Measurements from ENCODE around the gene CFAP73.
"Not testable (repeated sequence)": the region's sequence is repeated elsewhere in the genome, so short reads cannot be mapped to it uniquely, and the experiment has no call there.

Gene CFAP73

GRCh38 chr12:113136128-113136989, 13.2 kb upstream of the CFAP73 start:
- no peak for DNase-seq
- in situ Hi-C loops (cut with HindIII; ENCODE audit: low pct_ligation_motif_present, low sequenced_read_pairs), result no loop called here
- TF ChIP-seq CTCF (IDR thresholded peaks at IDR 0.05; ENCODE audit: low read depth, low read length, missing control alignments), result no peak
- no peaks in the 10 kb centered on the region for H3K36me3 ChIP-seq (replicated peaks)
- peaks cover 2% of the 10 kb centered on the region for H3K27me3 ChIP-seq (replicated peaks)
- no peak overlapping the region for H3K27ac ChIP-seq
- no peak overlapping the region for H3K4me3 ChIP-seq (ENCODE audit: low read depth, low read length)

- H3K27me3 ChIP-seq (replicated peaks), result peaks cover 2% of the 10 kb centered on the region
- TF ChIP-seq CTCF (IDR thresholded peaks at IDR 0.05; ENCODE audit: low read depth, low read length, missing control alignments), result no peak
- no peak for DNase-seq
- H3K4me3 ChIP-seq (ENCODE audit: low read depth, low read length), result no peak overlapping the region
- in situ Hi-C loops (cut with HindIII; ENCODE audit: low pct_ligation_motif_present, low sequenced_read_pairs), result no loop called here
- no peaks in the 10 kb centered on the region for H3K36me3 ChIP-seq (replicated peaks)
- H3K27ac ChIP-seq, result no peak overlapping the region
Measured at GRCh38 chr12:113136990-113137511, 12.5 kb upstream of the CFAP73 start.

- no peak overlapping the region for H3K27ac ChIP-seq
- TF ChIP-seq CTCF (IDR thresholded peaks at IDR 0.05; ENCODE audit: low read depth, low read length, missing control alignments), result no peak
- no peaks in the 10 kb centered on the region for H3K36me3 ChIP-seq (replicated peaks)
- in situ Hi-C loops (cut with HindIII; ENCODE audit: low pct_ligation_motif_present, low sequenced_read_pairs), result no loop called here
- no peak for DNase-seq
- peaks cover 2% of the 10 kb centered on the region for H3K27me3 ChIP-seq (replicated peaks)
- H3K4me3 ChIP-seq (ENCODE audit: low read depth, low read length), result no peak overlapping the region
Measured at GRCh38 chr12:113137861-113138783, 11.4 kb upstream of the CFAP73 start.

- Histone ChIP-seq H3K4me3 (ENCODE audit: low read depth, low read length) (no peak overlapping the region), H3K27ac (no peak overlapping the region)
- in situ Hi-C loops (cut with HindIII; ENCODE audit: low pct_ligation_motif_present, low sequenced_read_pairs), result no loop called here
Measured at GRCh38 chr12:113138826-113139225, 10.7 kb upstream of the CFAP73 start.

GRCh38 chr12:113140706-113141105, 8.8 kb upstream of the CFAP73 start:
- no peak overlapping the region for H3K4me3 ChIP-seq (ENCODE audit: low read depth, low read length)
- H3K27me3 ChIP-seq (replicated peaks), result peaks cover 2% of the 10 kb centered on the region
- DNase-seq, result no peak
- no peak overlapping the region for H3K27ac ChIP-seq
- no peaks in the 10 kb centered on the region for H3K36me3 ChIP-seq (replicated peaks)
- TF ChIP-seq CTCF (IDR thresholded peaks at IDR 0.05; ENCODE audit: low read depth, low read length, missing control alignments), result no peak
- in situ Hi-C loops (cut with HindIII; ENCODE audit: low pct_ligation_motif_present, low sequenced_read_pairs), result no loop called here

More at GRCh38 chr12:113138826-113139225, 10.7 kb upstream of the CFAP73 start:
- no peaks in the 10 kb centered on the region for H3K36me3 ChIP-seq (replicated peaks)
- no peak for TF ChIP-seq CTCF (IDR thresholded peaks at IDR 0.05; ENCODE audit: low read depth, low read length, missing control alignments)
- peaks cover 2% of the 10 kb centered on the region for H3K27me3 ChIP-seq (replicated peaks)
- DNase-seq, result no peak

GRCh38 chr12:113141716-113142115, 7.8 kb upstream of the CFAP73 start:
- H3K27me3 ChIP-seq (replicated peaks); H3K36me3 ChIP-seq (replicated peaks); in situ Hi-C loops (cut with HindIII; ENCODE audit: low pct_ligation_motif_present, low sequenced_read_pairs); H3K27ac ChIP-seq; H3K4me3 ChIP-seq (ENCODE audit: low read depth, low read length); DNase-seq: not testable (repeated sequence)

All from brain microvascular endothelial cell (primary cell).